Heart left ventricle (tissue), 13 donors: ENCODE results near the gene FNDC3B.

Source experiments
- CTCF ChIP-seq, 12 donors: fragments of 200-600 bp; sonication (generic) in 4 of 12; IDR thresholded peaks; one replicate each; pipeline versions ENCODE4 v1.5.0 to v1.8.0; 2018 to 2022; ENCODE audit warnings: antibody characterized with exemption in 12 of 12, mild to moderate bottlenecking in 5 of 12
- POLR2A ChIP-seq, 2 donors: fragments of 450-650 bp; IDR thresholded peaks; one replicate each; pipeline ENCODE4 v1.6.1; 2017; ENCODE audit warnings: antibody characterized with exemption in 2 of 2, mild to moderate bottlenecking in 2 of 2, moderate library complexity in 2 of 2
- donor health status: ischemic (EF 13 %, LVEDD 7.1; RV severe dilation, severe dysfunction).
- donor health status: DM: no; HTN: yes; CAD: no.
- donor health status: DM: no; HTN: no; CAD: no.
- donor health status: ischemic (EF 25% LVEDD 6.9; RV normal size, moderate dysfunction).
- donor health status: ischemic (EF 25% LVEDD 5.7; RV mildly dilated, moderate dysfunction).
- donor health status: ischemic (EF 35%, LVEDD 5.7; RV mildly dilated, moderate dysfunction).
- donor health status: nonischemic (EF 11% LVEDD 7.7; RV severe dilation, severe dysfunction).
- donor health status: DM: yes; HTN: yes; CAD: no.
- donor health status: PGD.
- donor health status: ischemic (EF 29% LVEDD 5.4; RV normal size, mild dysfunction).
- donor health status: nonischemic (EF 23%, LVEDD 6.1; RV moderate dilation, normal function).

DNA sequence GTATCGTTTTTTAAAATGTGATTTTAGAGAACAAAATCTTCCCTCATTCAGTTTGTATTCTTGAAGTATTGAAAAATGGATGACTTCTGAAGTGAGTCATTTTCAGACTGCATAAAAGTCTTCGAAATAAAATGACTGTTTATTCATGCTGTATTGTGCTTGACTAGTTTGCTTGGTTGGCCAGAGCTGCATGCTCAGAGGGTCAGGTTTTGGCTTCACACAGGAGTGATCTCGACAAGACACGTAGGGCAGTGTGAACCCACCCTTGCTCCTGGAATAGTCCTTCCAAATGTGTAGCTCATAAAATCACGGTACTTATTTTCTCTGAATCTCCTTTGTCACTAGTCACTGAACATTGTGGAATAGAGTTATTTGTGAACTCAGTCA is 73.3 kb downstream of the FNDC3B start:
- TF ChIP-seq POLR2A (IDR thresholded peaks at IDR 0.05) = no peak
- TF ChIP-seq CTCF (IDR thresholded peaks at IDR 0.05) = no peak
